Kidney epithelial cell (primary cell): ENCODE measurements around the gene FAM83E. TPM values are rescaled to one million over a fixed set of nuclear protein-coding genes. Genes with fewer than 3 reads are reported as not detected.
"Not testable (repeated sequence)": the region's sequence is repeated elsewhere in the genome, so short reads cannot be mapped to it uniquely, and the experiment has no call there.

Experiments used
- DNase-seq: peaks from one replicate; pipeline ENCODE4 v3.0.0-alpha.2; 2010; ENCODE audit warnings: low read depth
- H3K27me3 ChIP-seq: 2 replicates; pipeline ENCODE4 v1.6.0; 2011; ENCODE audit warnings: low read length; ENCODE audit not compliant: control insufficient read depth, insufficient read depth
- H3K36me3 ChIP-seq: 2 replicates; pipeline ENCODE4 v1.5.1; 2011; ENCODE audit warnings: low read length; ENCODE audit not compliant: control insufficient read depth, insufficient read depth
- H3K4me3 ChIP-seq: 2 replicates; pipeline ENCODE4 v1.5.1; 2011; ENCODE audit warnings: low read depth, mild to moderate bottlenecking, control low read depth, low read length
- total RNA-seq: library from RNA; depleted of rRNA; stranded (reverse); fragments of >200 nt; gene quantifications from 2 replicates; pipeline ENCODE4 v1.2.3, GENCODE V29; 2015
- TF ChIP-seq, protein P1 (sequence below): IDR thresholded peaks from 2 replicates; pipeline ENCODE4 v1.5.1; 2011; ENCODE audit warnings: mild to moderate bottlenecking, moderate library complexity, low read length, control low read depth, inconsistent platforms; ENCODE audit not compliant: insufficient read depth, poor library complexity, severe bottlenecking

The FAM83E gene
- total RNA-seq, 1 donor from 2014 or later, result 0.25 TPM

GRCh38 chr19:48587387-48587786 lies 27.5 kb downstream of the FAM83E start:
- TF ChIP-seq, protein P1, sequence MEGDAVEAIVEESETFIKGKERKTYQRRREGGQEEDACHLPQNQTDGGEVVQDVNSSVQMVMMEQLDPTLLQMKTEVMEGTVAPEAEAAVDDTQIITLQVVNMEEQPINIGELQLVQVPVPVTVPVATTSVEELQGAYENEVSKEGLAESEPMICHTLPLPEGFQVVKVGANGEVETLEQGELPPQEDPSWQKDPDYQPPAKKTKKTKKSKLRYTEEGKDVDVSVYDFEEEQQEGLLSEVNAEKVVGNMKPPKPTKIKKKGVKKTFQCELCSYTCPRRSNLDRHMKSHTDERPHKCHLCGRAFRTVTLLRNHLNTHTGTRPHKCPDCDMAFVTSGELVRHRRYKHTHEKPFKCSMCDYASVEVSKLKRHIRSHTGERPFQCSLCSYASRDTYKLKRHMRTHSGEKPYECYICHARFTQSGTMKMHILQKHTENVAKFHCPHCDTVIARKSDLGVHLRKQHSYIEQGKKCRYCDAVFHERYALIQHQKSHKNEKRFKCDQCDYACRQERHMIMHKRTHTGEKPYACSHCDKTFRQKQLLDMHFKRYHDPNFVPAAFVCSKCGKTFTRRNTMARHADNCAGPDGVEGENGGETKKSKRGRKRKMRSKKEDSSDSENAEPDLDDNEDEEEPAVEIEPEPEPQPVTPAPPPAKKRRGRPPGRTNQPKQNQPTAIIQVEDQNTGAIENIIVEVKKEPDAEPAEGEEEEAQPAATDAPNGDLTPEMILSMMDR, result no peak
- Histone ChIP-seq H3K4me3 (no peak overlapping the region), H3K27me3 (no peaks in the 10 kb centered on the region), H3K36me3 (no peaks in the 10 kb centered on the region)
- no peak for DNase-seq

GRCh38 chr19:48582168-48582567 lies 32.7 kb downstream of the FAM83E start:
- DNase-seq, result no peak
- no peak overlapping the region for H3K4me3 ChIP-seq
- H3K36me3 ChIP-seq, result no peaks in the 10 kb centered on the region
- TF ChIP-seq, protein P1, result no peak
- no peaks in the 10 kb centered on the region for H3K27me3 ChIP-seq

DNA sequence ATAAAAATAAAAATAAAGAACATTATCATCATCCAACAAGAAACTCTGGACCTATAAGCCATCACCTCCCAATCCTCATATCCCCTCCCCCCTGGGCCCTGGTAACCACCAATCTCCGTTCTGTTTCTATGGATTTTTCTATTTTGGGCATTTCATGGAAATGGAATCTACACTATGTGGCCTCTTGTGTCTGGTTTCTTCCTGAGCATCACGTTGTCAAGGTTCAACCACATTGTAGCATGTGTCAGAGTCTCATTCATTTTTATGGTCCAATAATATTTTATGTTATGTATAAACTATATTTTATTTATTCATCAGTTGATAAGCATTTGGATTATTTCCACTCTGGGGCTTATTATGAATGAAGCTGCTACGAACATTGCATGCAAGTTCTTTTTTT lies 36.0 kb downstream of the FAM83E start:
- TF ChIP-seq, protein P1, result no peak
- no peaks in the 10 kb centered on the region for H3K36me3 ChIP-seq
- DNase-seq, result no peak
- no peaks in the 10 kb centered on the region for H3K27me3 ChIP-seq
- no peak overlapping the region for H3K4me3 ChIP-seq

DNA sequence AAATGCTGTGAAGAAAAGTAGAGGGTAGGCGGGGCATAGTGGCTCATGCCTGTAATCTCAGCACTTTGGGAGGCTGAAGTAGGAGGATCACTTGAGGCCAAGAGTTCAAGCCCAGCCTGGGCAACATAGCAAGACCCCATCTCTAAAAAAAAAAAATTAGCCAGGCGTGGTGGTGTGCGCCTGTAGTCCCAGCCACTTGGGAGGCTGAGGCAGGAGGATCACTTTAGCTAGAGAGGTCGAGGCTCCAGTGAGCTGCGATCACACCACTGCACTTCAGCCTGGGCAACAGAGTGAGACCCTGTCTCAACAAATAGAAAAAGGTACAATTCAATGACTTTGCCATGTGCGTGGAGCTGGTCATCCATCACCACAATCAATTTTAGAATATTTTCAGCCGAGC lies 37.0 kb downstream of the FAM83E start:
- H3K4me3 ChIP-seq, H3K27me3 ChIP-seq, H3K36me3 ChIP-seq, DNase-seq: not testable (repeated sequence)

DNA sequence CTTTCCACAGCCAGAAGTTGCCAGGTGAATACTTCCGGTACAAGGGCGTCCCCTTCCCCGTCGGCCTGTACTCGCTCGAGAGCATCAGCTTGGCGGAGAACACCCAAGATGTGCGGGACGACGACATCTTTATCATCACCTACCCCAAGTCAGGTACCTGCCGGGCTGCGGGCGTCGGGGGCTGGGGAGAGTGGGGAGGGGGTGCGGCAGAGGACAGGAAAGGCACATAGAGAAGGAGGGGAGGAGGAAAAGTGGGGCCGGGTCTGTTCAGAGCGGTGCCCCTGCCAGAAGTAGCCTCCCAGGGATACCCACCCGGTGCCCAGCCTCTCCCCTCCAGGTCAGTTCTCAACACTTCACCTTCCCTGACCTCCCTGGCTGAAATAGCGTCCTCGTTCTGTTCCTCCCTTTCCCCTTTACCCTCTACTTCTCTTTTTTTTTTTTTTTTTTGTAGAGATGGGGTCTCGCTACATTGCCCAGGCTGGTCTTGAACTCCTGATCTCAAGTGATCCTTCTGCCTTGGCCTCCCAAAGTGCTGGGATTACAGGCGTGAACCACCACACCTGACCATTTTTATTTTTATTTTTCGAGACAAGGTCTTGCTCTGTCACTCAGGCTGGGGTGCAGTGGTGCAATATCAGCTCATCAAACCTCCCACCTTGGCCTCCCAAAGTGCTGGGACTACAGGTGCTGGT lies 38.8 kb downstream of the FAM83E start:
- TF ChIP-seq, protein P1, result no peak
- H3K36me3 ChIP-seq, result no peaks in the 10 kb centered on the region
- H3K4me3 ChIP-seq, result no peak overlapping the region
- H3K27me3 ChIP-seq, result no peaks in the 10 kb centered on the region
- DNase-seq, result no peak

DNA sequence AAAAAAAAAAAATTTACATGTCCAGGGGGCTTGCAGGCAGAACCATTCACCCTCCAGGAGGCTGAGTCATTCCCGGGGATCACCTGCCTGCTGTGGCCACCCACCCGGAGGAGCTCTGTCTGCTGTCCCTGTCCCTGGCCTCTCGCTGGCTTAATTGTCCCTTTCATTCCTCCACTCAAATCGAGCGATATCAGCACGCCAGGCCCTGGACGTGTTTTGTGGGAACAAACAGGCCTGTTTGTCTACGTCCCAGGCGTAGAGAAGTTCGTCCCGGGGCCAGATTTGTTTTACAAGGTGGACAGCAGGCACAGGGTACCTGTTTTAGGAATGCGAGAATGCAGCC lies 41.7 kb downstream of the FAM83E start:
- H3K36me3 ChIP-seq, result no peaks in the 10 kb centered on the region
- TF ChIP-seq, protein P1, result no peak
- H3K27me3 ChIP-seq, result no peaks in the 10 kb centered on the region
- DNase-seq, result no peak
- no peak overlapping the region for H3K4me3 ChIP-seq
